ENCODE data around the gene DLGAP1.

DNA sequence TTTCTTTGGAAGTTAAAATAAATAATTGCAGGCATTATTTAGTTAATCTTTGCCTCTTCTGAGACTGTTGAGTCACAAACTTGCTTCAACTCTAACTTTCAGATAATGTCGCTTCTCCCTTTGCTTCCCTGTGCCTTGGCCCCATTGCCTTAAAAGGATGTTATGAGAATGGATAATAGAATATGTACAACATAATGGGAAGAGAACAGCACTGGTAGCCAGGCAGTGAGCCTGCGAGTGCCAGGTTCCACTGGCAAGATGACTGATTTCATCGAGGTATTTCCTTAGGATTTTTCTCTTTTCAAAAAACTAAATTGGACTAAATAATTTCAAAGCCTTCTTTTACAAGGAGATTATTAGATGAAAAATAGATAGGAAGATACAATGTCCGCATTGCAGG lies 584.2 kb downstream of the DLGAP1 start:
- no peak for TF ChIP-seq RXRA (IDR thresholded peaks at IDR 0.05)
- TF ChIP-seq, protein P1, sequence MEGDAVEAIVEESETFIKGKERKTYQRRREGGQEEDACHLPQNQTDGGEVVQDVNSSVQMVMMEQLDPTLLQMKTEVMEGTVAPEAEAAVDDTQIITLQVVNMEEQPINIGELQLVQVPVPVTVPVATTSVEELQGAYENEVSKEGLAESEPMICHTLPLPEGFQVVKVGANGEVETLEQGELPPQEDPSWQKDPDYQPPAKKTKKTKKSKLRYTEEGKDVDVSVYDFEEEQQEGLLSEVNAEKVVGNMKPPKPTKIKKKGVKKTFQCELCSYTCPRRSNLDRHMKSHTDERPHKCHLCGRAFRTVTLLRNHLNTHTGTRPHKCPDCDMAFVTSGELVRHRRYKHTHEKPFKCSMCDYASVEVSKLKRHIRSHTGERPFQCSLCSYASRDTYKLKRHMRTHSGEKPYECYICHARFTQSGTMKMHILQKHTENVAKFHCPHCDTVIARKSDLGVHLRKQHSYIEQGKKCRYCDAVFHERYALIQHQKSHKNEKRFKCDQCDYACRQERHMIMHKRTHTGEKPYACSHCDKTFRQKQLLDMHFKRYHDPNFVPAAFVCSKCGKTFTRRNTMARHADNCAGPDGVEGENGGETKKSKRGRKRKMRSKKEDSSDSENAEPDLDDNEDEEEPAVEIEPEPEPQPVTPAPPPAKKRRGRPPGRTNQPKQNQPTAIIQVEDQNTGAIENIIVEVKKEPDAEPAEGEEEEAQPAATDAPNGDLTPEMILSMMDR (IDR thresholded peaks at IDR 0.05; ENCODE audit: low read depth, low read length, missing input control), result no peak
- TF ChIP-seq ZBTB33 (IDR thresholded peaks at IDR 0.05), result no peak
- TF ChIP-seq RAD21 (IDR thresholded peaks at IDR 0.05), result no peak
- TF ChIP-seq MAX (IDR thresholded peaks at IDR 0.05), result no peak
- TF ChIP-seq TAF1 (conservative IDR thresholded peaks at IDR 0.05), result no peak
- TF ChIP-seq REST (IDR thresholded peaks at IDR 0.05), result no peak
- no peak for TF ChIP-seq GABPA (IDR thresholded peaks at IDR 0.05 in 1 of 2, conservative IDR thresholded peaks at IDR 0.05 in 1 of 2)
- TF ChIP-seq YY1 (IDR thresholded peaks at IDR 0.05), result no peak
- no peak for TF ChIP-seq SP1 (IDR thresholded peaks at IDR 0.05)
- TF ChIP-seq FOXA1 (IDR thresholded peaks at IDR 0.05), result no peak
- TF ChIP-seq, protein P2, sequence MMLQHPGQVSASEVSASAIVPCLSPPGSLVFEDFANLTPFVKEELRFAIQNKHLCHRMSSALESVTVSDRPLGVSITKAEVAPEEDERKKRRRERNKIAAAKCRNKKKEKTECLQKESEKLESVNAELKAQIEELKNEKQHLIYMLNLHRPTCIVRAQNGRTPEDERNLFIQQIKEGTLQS (IDR thresholded peaks at IDR 0.05), result no peak
- TF ChIP-seq HNF4A (conservative IDR thresholded peaks at IDR 0.05), result no peak

Measured in liver (tissue), 3 donors.